GM18951 (cell line): ENCODE measurements around the gene FHIP2A.
"Not testable (repeated sequence)": the region's sequence is repeated elsewhere in the genome, so short reads cannot be mapped to it uniquely, and the experiment has no call there.

Experiments
- POLR2A ChIP-seq: IDR thresholded peaks from 4 replicates; pipeline ENCODE4 v1.6.1; 2011; ENCODE audit warnings: mild to moderate bottlenecking; ENCODE audit not compliant: insufficient read length, insufficient read depth; ENCODE audit errors: extremely low read depth
- in situ Hi-C: fragments of 300-500 bp; cut with MboI; formaldehyde crosslinking; loops from one replicate; pipeline ENCODE4 v1.12.0; 2022; ENCODE audit warnings: low sequenced_read_pairs, mixed read lengths, inconsistent platforms; ENCODE audit not compliant: unreplicated experiment

The FHIP2A gene

DNA sequence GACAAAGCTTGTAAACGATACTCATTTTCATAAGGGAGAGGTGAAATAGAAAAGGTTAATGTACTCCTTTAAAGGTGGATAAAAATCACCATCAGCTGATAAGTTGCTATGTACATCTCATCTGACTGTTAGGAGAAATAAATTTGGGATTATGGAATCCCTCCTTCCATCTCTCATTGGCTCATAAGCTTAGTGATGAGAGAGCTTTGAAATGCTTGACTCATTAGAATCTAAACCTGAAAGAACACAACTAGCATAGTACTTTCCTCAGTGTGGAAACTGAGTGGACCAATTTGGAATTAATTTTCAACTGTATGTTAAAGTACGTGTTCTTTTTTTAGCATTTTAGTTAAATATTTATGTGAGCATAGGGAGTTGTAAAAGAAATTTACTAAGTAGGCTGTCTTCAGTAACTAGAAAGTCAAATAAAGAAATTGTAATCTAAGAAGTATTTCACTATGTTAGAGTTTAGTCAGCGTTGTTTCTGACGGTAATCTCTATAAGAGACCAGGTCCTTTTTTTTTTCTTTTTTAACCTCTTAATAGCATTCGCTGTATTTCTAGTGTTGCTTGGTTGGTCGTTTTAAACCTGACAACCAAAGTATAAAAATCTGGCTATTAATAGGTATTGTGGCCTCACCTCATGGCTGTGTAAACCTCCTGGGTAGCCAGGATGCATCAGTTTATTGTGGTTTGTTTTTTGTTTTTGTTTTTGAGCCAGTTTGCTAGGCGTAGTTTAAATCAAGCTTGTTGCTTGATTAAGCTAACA lies 34.4 kb downstream of the FHIP2A start:
- in situ Hi-C loops: no loop called here
- TF ChIP-seq POLR2A: no peak

DNA sequence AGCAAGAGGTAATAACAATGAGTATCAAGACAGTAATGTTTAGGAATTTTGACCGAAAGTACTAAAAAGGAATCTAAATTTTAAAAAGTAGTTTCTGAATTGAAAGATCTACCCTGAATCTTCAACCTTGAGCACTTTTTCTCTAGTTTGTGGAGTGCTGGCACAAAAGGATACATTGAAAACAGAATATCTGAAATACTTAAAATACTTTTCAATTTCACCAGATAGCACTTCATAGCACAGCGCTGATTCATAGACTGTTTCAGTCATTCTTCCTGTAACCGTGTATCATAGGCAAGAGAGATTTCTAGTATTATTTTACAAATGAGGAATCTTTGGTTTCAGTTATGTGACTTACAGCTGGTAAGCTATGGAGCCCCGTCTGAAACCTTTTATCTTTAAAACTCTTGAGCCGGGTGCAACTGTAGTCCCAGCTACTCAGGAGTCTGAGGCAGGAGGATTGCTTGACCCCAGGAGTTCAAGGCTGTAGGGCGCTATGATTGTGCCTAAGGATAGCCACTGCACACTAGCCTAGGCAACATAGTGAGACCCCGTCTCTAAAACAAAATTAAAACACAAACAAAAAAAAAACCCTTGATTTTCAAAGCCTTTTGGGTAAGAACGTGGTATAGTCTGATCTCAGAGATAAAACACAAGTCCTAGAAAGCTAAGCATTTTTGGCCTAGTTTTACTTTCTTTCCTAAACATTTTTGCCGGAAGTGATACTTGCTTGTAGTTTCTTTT lies 35.1 kb downstream of the FHIP2A start:
- in situ Hi-C loops: no loop called here
- TF ChIP-seq POLR2A: no peak

DNA sequence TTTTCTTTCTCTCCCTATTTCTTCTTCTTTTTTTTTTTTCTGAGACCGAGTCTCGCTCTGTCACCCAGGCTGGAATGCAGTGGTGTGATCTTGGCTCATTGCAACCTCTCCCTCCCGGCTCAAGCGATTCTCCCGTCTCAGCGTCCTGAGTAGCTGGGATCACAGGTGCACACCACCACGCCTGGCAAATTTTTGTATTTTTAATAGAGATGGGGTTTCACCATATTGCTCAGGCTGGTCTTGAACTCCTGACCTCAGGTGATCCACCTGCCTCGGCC lies 35.6 kb downstream of the FHIP2A start:
- in situ Hi-C loops: not testable (repeated sequence)

DNA sequence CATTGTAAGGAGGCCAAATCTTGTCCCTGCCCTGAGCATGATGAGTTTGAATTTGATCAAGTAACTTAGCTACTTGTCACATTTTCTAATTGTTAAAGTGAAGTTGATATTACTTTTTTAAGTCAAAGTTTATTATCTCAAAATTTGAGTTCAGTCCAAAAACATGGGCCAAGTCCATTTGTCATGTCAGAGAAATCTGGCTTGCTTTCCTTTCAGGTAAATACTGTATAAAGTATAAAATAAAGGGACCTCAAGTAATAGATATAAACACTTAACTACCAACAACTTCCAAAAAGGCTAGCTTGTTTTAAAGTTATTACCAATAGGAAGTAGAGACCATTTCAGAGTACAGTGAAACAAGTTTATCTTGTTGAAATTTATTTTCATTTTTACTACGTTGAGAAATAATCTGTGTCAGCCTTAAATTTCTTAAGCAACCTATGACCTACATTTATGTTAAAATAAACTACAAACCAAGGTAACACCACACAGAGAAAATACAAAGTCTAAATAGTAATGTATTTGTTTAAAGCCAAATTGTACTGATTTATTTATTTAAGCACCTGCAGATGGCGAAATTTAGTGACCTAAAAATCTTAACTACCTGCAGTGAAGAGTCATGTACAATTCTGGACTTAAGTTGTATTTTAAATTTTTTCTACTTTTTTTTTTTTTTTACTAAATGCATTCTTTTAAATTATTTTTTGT lies 36.5 kb downstream of the FHIP2A start:
- in situ Hi-C loops: no loop called here
- TF ChIP-seq POLR2A: no peak

DNA sequence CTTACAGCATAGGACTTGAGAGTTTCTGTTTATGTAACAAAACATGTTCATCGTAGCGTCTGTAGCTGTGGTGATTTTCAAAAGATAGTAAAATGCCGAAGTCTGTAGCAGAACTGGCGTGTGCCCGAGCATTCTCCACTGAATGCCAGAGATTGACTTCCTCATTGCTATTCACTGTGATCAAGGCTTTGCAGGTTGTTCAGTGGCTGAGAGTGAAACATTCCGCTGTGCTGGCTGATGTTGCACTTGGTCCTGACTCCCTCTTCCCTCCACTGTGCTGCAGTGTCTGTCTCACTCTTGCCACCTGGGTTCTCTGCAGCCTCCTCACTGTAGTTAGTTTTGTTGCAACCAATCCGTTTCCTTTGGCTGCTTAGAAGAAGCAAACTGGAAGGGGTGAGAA lies 37.6 kb downstream of the FHIP2A start:
- TF ChIP-seq POLR2A: no peak
- in situ Hi-C loops: no loop called here

DNA sequence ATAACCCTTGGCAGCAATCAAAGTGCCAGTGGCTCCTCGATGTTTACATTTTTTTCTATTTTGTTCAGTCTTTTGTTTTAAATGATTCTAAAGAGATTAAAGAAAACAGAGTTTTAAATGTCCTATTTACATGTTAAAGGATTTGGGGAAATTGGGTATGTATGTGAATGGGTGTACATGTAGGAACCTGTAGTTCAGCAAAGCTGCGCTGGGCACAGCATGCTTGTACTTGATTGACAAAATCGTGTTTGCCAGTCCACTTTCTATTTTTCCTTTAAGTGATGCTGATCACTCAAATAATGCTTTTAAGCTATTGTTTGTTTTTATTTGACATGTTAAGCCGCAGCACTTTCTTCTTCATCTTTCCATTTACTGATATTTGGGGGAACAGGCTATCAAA lies 40.9 kb downstream of the FHIP2A start:
- TF ChIP-seq POLR2A: no peak
- in situ Hi-C loops: no loop called here

DNA sequence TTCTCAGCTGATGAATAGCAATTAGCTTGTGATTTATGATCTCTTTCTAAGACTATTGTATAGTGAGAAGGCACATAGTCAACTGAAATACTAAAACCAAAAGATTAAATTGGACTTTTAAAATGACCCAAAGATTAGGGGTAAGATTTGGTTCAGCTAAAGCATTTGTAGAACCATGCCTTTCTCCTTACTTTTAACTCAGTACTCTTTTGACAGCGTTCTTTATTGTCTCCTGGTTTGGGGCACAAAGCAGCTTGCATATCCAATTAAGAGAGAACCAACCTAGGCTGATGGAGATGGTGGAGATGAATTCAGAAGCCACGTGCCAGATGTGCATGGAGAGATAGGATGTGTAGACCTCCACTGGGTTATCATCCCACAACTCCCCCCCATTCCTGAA lies 45.8 kb downstream of the FHIP2A start:
- in situ Hi-C loops: no loop called here
- no peak for TF ChIP-seq POLR2A

DNA sequence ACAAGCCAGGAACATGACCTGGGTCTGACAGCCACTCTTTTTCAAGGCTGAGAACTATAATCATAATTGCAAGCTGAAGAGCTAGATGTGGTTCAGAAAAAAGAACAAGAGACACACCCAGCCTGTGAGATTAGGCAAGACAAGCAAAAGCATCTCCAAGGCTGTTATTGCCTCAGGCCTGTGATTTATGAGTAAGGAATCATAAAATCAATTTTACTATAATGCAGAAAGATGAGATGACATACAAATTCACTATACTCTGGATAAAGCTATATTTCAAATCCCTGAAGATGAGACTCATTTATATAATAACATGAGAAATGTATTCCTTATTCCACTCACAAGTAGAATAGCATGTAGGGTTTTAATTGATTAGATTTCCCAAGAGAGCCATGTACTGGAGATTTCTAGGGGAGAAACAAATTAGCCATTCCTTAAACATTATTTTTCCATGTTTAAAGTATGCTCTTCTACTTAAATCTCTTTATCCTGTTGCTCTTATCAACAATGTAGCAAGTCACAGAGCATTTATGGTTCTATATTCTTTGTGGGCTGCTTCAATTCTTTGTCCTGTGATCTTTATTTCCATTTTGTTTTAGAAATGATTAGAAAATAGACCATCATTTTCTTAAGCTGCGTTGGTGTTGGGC lies 47.4 kb downstream of the FHIP2A start:
- TF ChIP-seq POLR2A: no peak
- in situ Hi-C loops: no loop called here

DNA sequence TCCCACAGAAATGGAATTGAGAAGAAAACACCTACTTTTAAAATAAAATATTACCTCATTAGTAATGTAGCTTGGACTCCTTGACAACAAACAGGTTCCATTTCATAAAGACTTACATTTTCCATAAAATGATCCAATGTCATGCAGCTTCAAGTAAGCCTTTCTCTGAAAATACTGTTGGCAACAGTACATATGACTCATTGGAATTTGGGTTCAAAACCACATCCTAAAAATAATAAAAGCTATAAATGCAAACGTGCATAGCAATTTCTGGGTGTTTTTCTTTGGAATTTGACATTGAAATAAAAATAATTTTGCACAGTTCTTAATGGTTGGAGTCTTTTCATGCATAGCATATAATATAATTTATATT lies 47.9 kb downstream of the FHIP2A start:
- in situ Hi-C loops: no loop called here
- TF ChIP-seq POLR2A: no peak

DNA sequence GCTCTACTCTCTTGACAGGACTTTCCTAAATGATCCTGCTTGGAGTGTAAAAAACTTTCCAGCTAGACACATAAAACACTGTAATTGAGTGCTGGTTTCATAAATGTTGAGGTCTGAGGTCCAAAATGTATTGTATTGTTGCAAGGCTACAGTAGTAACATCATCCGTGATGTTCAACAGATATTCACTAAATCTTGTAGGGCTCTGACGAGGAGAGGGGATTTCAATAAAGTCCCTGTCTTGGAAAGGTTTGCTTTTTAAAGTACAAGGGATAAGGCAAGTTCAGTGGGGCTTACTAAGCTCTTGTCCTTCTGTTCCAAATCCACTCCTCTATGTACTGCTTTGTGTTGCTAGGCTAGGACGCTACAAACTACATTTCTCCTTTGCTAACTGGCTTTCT lies 48.9 kb downstream of the FHIP2A start:
- no peak for TF ChIP-seq POLR2A
- in situ Hi-C loops: no loop called here

DNA sequence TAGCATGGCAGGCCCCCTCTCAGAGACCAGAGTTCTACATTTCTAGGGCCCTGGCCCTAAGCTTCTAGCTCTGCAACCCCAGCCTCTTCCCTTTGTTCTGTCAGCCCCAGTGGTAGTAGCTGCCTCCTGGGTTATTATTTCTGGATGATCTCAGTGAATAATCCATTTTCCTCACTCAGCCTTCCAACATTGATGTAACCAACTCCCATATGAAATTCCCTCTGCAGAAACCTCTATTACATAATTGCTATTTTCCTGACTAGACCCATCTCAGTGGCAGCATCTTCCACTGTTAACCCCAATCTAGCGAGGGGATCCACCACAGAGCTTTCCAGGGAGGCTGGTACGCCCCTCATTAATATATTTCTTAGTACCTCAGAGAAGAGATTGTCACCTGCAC lies 49.8 kb downstream of the FHIP2A start:
- in situ Hi-C loops: no loop called here
- no peak for TF ChIP-seq POLR2A
